Endodermal cell (in vitro differentiated cells): Measurements from ENCODE around the gene IKZF2. TPM values are rescaled to one million over a fixed set of nuclear protein-coding genes. Genes with fewer than 3 reads are reported as not detected.

Experiments used
- DNase-seq: peaks from one replicate; pipeline ENCODE4 v3.0.0-alpha.2; 2017
- H3K27ac ChIP-seq: 2 replicates; pipeline ENCODE4 v1.5.1; 2013; ENCODE audit warnings: mild to moderate bottlenecking, low read depth, low read length, moderate library complexity
- H3K27me3 ChIP-seq: 2 replicates; pipeline ENCODE4 v1.6.1; 2013; ENCODE audit warnings: mild to moderate bottlenecking, low read length, moderate library complexity; ENCODE audit not compliant: insufficient read depth, control insufficient read depth, poor library complexity, severe bottlenecking
- H3K36me3 ChIP-seq: 2 replicates; pipeline ENCODE4 v1.7.0; 2013; ENCODE audit warnings: mild to moderate bottlenecking, low read length, moderate library complexity; ENCODE audit not compliant: control insufficient read depth, insufficient read depth
- H3K4me1 ChIP-seq: one replicate; pipeline ENCODE4 v1.7.0; 2013; ENCODE audit warnings: low read length; ENCODE audit not compliant: control insufficient read depth, insufficient read depth
- H3K4me3 ChIP-seq: 2 replicates; pipeline ENCODE4 v1.5.1; 2013; ENCODE audit warnings: mild to moderate bottlenecking, low read length, moderate library complexity
- H3K9ac ChIP-seq: 2 replicates; pipeline ENCODE4 v1.6.1; 2013; ENCODE audit warnings: mild to moderate bottlenecking, low read length, moderate library complexity; ENCODE audit not compliant: poor library complexity, severe bottlenecking; ENCODE audit errors: extremely low read depth
- H3K9me3 ChIP-seq: 2 replicates; pipeline ENCODE4 v1.6.1; 2013; ENCODE audit warnings: mild to moderate bottlenecking, low read length, moderate library complexity; ENCODE audit not compliant: control insufficient read depth
- H3K27ac Mint-ChIP-seq: 2 replicates; pipeline ENCODE4 v1.8.0; 2020; ENCODE audit warnings: mixed read lengths
- H3K27me3 Mint-ChIP-seq: 2 replicates; pipeline ENCODE4 v1.8.0; 2021; ENCODE audit warnings: mild to moderate bottlenecking, mixed read lengths; ENCODE audit not compliant: insufficient read depth
- H3K36me3 Mint-ChIP-seq: 2 replicates; pipeline ENCODE4 v1.8.0; 2020; ENCODE audit warnings: low read depth, mixed read lengths
- H3K4me1 Mint-ChIP-seq: 2 replicates; pipeline ENCODE4 v1.8.0; 2020; ENCODE audit warnings: mixed read lengths
- H3K4me3 Mint-ChIP-seq: 2 replicates; pipeline ENCODE4 v1.8.0; 2020; ENCODE audit warnings: mild to moderate bottlenecking, moderate library complexity, mixed read lengths
- H3K9me3 Mint-ChIP-seq: 2 replicates; pipeline ENCODE4 v1.8.0; 2020; ENCODE audit warnings: mild to moderate bottlenecking, mixed read lengths
- CTCF ChIP-seq: fragments of 200-600 bp; sonication (generic); conservative IDR thresholded peaks from 2 replicates; pipeline ENCODE4 v1.5.0; 2021; ENCODE audit warnings: antibody characterized with exemption, mild to moderate bottlenecking
- WGBS, 2 experiments: methylation state at CpG; one replicate each; pipeline versions ENCODE4 v1.1.5 to v1.1.7; 2013; ENCODE audit warnings: missing lambda C conversion rate in 2 of 2, mixed read lengths in 1 of 2; ENCODE audit not compliant: insufficient coverage in 1 of 2, insufficient read length in 1 of 2; 5-methylcytosine and 5-hydroxymethylcytosine counted together
- total RNA-seq, 2 donors: library from RNA; stranded (reverse); fragmentation: NEBNext Ultra II Directional in 1 of 2; extraction: Animal tissue kit (Norgen Biotek cat#: 25700) in 1 of 2; gene quantifications; 2 replicates in 1 of 2; 3 replicates in 1 of 2; pipeline ENCODE4 v1.2.1, GENCODE V29; 2021

Gene IKZF2
- total RNA-seq, 2 donors from 2014 or later = 3.9 to 8.7 TPM

GRCh38 chr2:213017404-213017803 is 134.0 kb downstream of the IKZF2 start:
- no peak for TF ChIP-seq CTCF
- Histone ChIP-seq H3K36me3 (no peaks in the 10 kb centered on the region), H3K27me3 (no peaks in the 10 kb centered on the region), H3K27ac (no peak overlapping the region), H3K4me3 (no peak overlapping the region), H3K4me1 (no peaks in the 10 kb centered on the region), H3K9ac (no peak overlapping the region), H3K9me3 (no peaks in the 10 kb centered on the region)
- WGBS, 2 experiments = 95% methylated on average over 1 of the region's 1 CpG; no CpG with 5 or more reads in 1 of the 2 experiments
- H3K36me3 Mint-ChIP-seq = peaks cover 2% of the 10 kb centered on the region
- H3K4me1 Mint-ChIP-seq = peaks cover 2% of the 10 kb centered on the region
- no peak overlapping the region for H3K27ac Mint-ChIP-seq
- H3K9me3 Mint-ChIP-seq = no peaks in the 10 kb centered on the region
- no peaks in the 10 kb centered on the region for H3K27me3 Mint-ChIP-seq
- no peak for DNase-seq
- no peak overlapping the region for H3K4me3 Mint-ChIP-seq

GRCh38 chr2:213016984-213017351 is 134.4 kb downstream of the IKZF2 start:
- H3K9me3 ChIP-seq = no peaks in the 10 kb centered on the region
- no peaks in the 10 kb centered on the region for H3K36me3 ChIP-seq
- H3K4me3 Mint-ChIP-seq = no peak overlapping the region
- H3K27ac Mint-ChIP-seq = no peak overlapping the region
- no peaks in the 10 kb centered on the region for H3K4me1 Mint-ChIP-seq
- DNase-seq = no peak
- H3K4me1 ChIP-seq = no peaks in the 10 kb centered on the region
- no peaks in the 10 kb centered on the region for H3K27me3 ChIP-seq
- H3K9ac ChIP-seq = no peak overlapping the region
- peaks cover 2% of the 10 kb centered on the region for H3K36me3 Mint-ChIP-seq
- no peaks in the 10 kb centered on the region for H3K9me3 Mint-ChIP-seq
- H3K27me3 Mint-ChIP-seq = no peaks in the 10 kb centered on the region
- 96 to 100% methylated on average over 4 of the region's 4 CpGs for WGBS, 2 experiments
- H3K4me3 ChIP-seq = no peak overlapping the region
- no peak for TF ChIP-seq CTCF
- H3K27ac ChIP-seq = no peak overlapping the region

- WGBS, 2 experiments = 86 to 98% methylated on average over 2 to 3 of the region's 3 CpGs
These were observed 135.0 kb downstream of the IKZF2 start for GRCh38 chr2:213016166-213016983.

More at GRCh38 chr2:213016166-213016983, 135.0 kb downstream of the IKZF2 start:
- Mint-ChIP-seq H3K27ac (no peak overlapping the region), H3K27me3 (no peaks in the 10 kb centered on the region), H3K4me3 (no peak overlapping the region), H3K36me3 (peaks cover 1% of the 10 kb centered on the region), H3K9me3 (no peaks in the 10 kb centered on the region), H3K4me1 (no peaks in the 10 kb centered on the region)
- Histone ChIP-seq H3K9me3 (no peaks in the 10 kb centered on the region), H3K36me3 (no peaks in the 10 kb centered on the region), H3K27me3 (no peaks in the 10 kb centered on the region), H3K4me3 (no peak overlapping the region), H3K27ac (no peak overlapping the region), H3K4me1 (no peaks in the 10 kb centered on the region), H3K9ac (no peak overlapping the region)
- no peak for TF ChIP-seq CTCF
- no peak for DNase-seq
